GM18909 (cell line): ENCODE results near the gene PLXNA2.

Source experiments
- ATAC-seq: cut with Tn5 transposase; IDR thresholded peaks from one replicate; pipeline ENCODE4 v1.9.1; 2021; ENCODE audit warnings: mild to moderate bottlenecking; ENCODE audit not compliant: unreplicated experiment, poor library complexity

The PLXNA2 gene

DNA sequence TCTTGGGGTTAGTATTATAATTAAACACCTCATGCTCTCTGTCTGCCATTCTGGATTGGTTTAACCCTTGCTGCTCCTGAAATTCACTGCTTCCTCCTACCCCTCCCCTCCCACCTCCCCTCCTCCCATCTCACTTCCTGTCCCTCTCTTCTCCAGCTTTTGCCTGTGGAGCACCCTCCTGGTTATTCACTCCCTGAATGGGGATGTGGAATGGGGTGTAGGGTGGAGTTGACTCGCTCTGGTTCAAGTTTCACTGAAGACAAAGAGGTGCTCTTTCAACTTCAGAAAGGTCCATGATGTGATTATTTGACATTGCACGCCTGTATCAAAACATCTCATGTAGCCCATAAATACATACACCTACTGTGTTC, 160.5 kb downstream of the PLXNA2 start:
- ATAC-seq = no peak

- no peak for ATAC-seq
Observed at GRCh38 chr1:208083016-208083714, 161.0 kb downstream of the PLXNA2 start.

DNA sequence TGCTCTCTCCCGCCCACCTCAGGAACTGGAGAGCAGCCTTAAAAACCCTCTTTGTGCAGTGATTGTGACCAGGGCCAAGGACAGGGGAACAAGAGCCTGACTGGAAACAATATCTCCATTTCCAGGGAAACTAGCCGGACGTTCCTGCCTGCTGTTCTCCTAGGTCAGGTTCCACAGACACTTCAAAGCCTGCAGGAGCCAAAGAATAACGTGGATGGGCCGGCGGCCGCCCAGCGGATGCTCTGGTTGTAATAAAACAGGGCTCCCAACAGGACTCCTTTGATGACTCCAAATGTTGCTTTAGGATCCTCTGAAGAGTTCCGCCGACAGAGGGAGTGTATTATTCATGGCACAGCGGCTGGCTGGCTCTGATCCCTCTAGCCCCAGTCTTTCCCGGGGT, 162.2 kb downstream of the PLXNA2 start:
- ATAC-seq = no peak

DNA sequence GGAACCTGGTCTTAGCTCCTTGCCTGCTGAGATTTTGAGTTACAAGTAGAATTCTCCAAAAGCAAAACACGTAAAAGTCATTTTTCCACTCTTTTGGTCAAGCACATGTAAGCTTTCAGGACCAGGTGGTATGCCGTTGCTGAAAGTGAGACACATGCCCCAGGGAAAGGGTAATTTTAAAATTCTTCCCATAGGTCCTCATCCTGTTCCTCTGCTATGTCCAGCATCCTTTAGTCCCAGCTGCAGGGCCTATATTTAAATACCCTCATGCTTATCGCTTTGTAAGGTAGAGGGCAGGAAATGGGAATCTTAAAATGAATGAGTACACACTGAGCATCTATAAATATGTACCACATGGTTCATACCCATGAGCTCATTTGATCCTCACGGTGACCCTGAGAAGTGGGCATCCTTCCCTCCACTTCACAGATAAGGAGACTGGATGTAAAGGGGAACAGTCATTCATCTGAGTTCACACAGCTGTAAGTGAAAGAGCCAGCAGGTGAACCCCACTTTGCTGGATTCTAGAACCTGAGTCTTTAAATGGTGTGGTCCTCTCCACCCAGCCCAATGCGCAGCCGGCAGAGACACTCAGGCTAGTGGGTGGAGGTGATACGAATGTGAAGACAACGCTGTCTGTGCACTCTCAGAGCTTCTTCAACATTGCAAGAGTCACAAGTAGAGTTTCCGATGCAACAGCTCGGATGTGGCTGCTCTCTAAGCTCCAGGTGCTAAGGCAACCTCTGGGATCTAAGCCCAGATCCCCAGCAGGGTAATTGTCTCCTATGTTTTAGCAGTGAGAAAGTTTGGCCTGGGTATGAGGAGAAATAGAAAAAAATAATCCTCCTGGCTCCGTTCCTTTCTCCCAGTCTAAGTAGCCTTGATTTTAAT, 163.5 kb downstream of the PLXNA2 start:
- no peak for ATAC-seq

DNA sequence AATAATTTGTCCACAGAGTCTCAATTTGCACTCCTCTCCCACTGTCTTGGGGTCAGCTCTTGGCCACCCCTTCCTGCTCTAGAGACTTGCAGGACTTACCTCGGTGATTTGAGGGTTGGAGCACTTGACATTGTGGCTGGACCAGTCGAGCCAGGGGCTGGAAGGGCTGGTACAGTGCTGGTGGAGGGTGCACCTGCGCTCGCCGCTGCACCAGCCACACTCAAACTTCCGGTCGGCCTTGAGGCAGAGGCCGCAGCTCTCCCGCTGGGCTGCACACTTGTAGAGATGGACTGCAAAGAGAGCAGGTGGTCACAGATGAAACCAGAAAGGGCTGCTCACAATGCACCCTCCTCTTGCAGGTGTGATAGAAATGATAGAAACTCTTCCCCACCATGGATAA, 165.0 kb downstream of the PLXNA2 start:
- ATAC-seq = no peak

- ATAC-seq = no peak
Observed at GRCh38 chr1:208078752-208079151, 165.4 kb downstream of the PLXNA2 start.

DNA sequence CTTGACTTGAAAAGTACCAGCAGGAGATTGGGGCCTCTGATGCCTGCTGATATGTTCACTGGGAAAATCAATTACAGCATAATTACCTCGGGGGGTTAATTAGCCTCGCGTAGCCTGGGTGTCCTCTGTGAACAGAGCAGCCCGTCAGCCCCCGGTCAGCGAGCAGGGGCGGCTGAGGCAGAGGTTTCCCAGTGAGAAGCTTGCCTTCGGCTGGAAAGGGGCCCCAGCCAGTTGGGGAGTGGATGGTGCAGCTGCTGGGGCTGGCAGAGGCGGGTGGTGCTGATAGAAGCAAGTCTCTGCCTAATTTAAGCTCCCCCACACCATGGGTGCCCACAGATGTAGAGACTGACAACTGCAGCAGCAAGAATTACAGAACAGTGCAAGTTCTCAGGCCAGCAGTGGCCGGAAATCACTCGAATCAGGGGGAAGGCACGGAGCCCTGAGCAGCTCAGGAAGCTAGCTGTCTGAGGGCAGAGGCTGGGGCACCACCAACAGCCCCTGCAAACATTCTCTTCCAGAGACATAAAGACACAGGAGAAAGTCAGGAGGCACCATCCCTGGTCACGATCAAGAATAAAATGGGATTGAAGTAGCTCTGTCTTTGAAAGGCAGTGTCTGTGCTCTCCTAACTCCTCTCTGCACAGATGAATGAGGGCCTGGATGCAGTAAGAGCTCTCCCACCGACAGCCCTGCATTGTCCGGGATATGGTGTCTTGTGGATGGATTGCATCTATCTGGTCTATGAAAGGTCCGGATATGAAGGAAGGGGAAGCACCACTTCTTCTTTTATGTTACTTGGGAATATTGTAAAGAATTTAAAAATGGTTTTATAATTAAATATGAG, 166.7 kb downstream of the PLXNA2 start:
- no peak for ATAC-seq

GRCh38 chr1:208074353-208074752, 169.8 kb downstream of the PLXNA2 start:
- ATAC-seq = no peak

DNA sequence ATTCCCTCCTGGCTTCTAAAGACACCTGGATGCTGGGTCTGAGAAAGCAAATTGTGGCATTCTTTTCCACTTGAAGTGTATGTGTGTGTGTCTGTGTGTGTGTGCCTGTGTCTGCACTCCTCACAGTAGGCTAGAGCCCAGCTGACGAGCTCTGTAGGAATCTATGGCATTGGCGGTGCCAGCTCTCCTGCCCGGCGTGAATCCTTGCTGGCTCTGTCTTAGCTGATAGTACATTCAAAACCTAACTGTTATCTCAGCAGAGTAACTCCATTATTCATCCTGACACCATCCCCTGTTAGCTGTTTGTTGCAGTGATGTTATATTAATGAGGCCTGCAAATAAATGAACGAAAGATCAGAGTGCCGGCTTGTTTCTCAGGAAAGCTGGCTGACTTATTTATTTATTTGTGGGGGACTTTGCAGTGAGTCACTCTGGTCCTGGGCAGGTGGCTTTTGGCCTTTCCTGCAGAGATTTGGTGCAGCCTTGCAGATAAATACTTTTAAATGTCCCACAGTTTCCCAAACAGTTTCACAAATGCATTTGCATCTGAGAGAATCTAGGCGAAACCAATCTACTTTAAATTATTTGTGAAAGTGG, 172.7 kb downstream of the PLXNA2 start:
- no peak for ATAC-seq

GRCh38 chr1:208069908-208070307, 174.3 kb downstream of the PLXNA2 start:
- no peak for ATAC-seq

DNA sequence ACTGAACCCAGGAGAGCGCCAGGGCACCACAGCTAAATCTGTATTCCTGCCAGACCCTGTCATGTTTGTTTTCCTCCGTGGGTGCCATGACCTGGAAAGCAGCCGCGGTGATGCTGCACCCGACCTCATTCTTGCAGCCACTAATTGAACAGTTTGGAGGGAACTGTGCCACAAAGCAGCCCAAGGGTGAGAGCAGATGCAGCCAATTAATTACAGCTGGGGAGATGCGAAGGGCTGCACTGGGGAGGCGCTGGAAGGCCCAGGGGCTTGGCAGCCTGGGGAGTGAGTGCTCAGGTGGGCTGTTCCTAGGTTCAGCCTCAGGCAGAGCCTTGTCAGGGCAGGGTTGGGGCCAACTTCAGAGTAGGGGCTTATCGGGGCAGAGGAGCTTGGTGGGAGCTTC, 174.9 kb downstream of the PLXNA2 start:
- ATAC-seq = no peak

DNA sequence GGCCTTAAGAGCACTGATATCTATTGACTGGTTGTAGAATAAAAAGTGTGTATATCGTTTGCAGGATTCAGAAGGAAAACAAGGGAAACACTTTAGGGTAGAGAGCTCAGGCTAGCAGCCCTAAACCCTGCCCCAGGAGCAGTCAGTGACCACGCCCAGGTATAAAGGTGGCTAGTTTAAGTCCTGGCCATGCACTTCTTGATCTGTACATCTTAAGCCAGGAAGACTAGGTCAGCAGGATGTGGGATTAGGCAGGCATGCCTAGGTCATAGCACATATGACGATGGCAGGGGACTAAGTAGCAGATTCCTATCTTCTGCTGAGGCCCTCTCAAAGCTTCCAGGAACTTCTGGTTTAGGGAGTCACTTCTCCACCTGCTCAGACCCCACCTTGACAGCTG, 175.3 kb downstream of the PLXNA2 start:
- ATAC-seq = no peak

- no peak for ATAC-seq
Observed at GRCh38 chr1:208068407-208068806, 175.8 kb downstream of the PLXNA2 start.

DNA sequence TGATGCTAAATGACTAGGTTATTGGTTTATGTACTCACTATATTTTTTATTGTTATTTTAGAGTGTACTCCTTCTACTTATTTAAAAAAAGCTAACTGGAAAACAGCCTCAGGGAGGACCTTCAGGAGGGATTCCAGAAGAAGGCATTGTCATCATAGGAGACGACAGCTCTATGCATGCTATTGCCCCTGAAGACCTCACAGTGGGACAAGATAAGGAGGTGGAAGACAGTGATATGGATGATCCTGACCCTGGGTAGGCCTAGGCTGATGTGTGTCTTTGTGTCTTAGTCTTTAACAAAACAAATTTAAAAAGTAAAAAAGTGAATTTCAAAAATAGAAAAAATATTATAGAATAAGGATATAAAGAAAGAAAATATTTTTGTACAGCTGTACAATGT, 177.6 kb downstream of the PLXNA2 start:
- no peak for ATAC-seq

- no peak for ATAC-seq
Observed at GRCh38 chr1:208065862-208066261, 178.3 kb downstream of the PLXNA2 start.

- ATAC-seq = no peak
Observed at GRCh38 chr1:208061632-208062031, 182.6 kb downstream of the PLXNA2 start.

DNA sequence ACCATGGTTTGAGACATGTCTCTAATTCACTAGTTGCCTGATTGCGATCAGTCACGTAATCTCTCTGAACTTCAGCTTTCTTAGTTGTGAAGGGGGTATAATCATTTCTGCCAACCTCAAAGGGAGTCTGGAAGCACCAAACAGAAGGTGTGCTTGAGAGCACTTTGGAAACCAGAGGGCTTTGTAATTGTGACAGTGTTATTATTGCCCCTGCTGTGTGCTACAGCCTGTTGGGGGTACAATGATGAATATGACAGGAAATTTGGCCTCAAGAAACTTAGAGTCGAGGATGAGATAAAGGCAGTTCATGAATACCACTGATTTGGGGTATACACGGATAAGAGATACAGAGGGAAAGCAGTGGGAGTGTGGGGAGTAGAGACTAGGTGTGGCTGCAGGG, 183.1 kb downstream of the PLXNA2 start:
- ATAC-seq = no peak

GRCh38 chr1:208060215-208060869, 183.8 kb downstream of the PLXNA2 start:
- ATAC-seq = no peak

GRCh38 chr1:208059409-208060001, 184.7 kb downstream of the PLXNA2 start:
- ATAC-seq = no peak

DNA sequence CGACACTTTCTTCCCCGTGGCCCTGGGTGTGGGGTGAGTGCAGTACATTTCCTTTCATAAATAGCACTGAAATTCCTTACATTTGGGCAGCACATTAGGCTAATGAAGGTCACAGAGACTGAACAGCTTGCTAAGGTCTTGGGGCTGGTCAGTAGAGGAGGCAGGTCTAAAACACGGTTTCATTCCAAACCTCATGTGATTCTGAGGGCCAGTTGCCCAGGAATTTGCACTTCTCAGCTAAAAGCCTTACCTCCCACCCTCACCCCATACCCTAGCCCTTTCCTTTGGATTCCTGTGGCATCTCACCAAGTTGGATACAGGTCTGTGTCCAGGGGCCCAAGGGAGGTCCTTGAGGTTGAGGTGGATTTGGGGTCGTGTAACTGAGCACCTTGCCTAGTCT, 185.4 kb downstream of the PLXNA2 start:
- no peak for ATAC-seq
